WTC11 (cell line): ENCODE measurements around the gene LRRC10B. TPM values are rescaled to one million over a fixed set of nuclear protein-coding genes. Genes with fewer than 3 reads are reported as not detected.
A peak's percentile ranks its signal among the peaks of the same experiment; 100 is the strongest.

Experiments
- ATAC-seq: fragments of 200-7000 bp; cut with Tn5 transposase; 2 replicates; pipeline ENCODE4 v1.10.0; 2021; ENCODE audit warnings: mild to moderate bottlenecking, moderate library complexity
- CTCF ChIA-PET: fragments of 300-600 bp; sonication (Branson Sonifier 250); formaldehyde crosslinking; loops from one replicate; lab custom pipeline; 2021; ENCODE audit warnings: antibody characterized with exemption; lab: Charles Lee
- POLR2A ChIA-PET: fragments of 350-600 bp; sonication (Branson Sonifier 250); formaldehyde crosslinking; loops from one replicate; lab custom pipeline; 2021; ENCODE audit warnings: antibody characterized with exemption; lab: Charles Lee
- DNase-seq: peaks from one replicate; pipeline ENCODE4 v3.0.0; 2021; ENCODE audit warnings: low spot score
- H3K27ac Mint-ChIP-seq: 2 replicates; pipeline ENCODE4 v1.8.0; 2021; ENCODE audit warnings: mixed read lengths
- H3K27me3 Mint-ChIP-seq: 2 replicates; pipeline ENCODE4 v1.8.0; 2021; ENCODE audit warnings: low read depth, mild to moderate bottlenecking, moderate library complexity, mixed read lengths
- H3K36me3 Mint-ChIP-seq: 2 replicates; pipeline ENCODE4 v1.8.0; 2021; ENCODE audit warnings: mixed read lengths
- H3K4me1 Mint-ChIP-seq: 2 replicates; pipeline ENCODE4 v1.8.0; 2022; ENCODE audit warnings: mixed read lengths
- H3K4me3 Mint-ChIP-seq: 2 replicates; pipeline ENCODE4 v1.8.0; 2021; ENCODE audit warnings: mild to moderate bottlenecking, moderate library complexity, mixed read lengths
- H3K9me3 Mint-ChIP-seq: 2 replicates; pipeline ENCODE4 v1.8.0; 2021; ENCODE audit warnings: mixed read lengths
- CREB1 ChIP-seq: sonication (generic); formaldehyde crosslinking; IDR thresholded peaks from 2 replicates; pipeline ENCODE4 v1.8.0; 2023; ENCODE audit warnings: mild to moderate bottlenecking, missing genetic modification reagents
- ELF4 ChIP-seq: sonication (generic); formaldehyde crosslinking; IDR thresholded peaks from 2 replicates; pipeline ENCODE4 v1.8.1; 2022; ENCODE audit warnings: low read depth, mild to moderate bottlenecking, moderate library complexity, missing genetic modification reagents
- ETV6 ChIP-seq: sonication (generic); formaldehyde crosslinking; IDR thresholded peaks from 2 replicates; pipeline ENCODE4 v1.8.1; 2022; ENCODE audit warnings: mild to moderate bottlenecking, missing genetic modification reagents
- FOXK1 ChIP-seq: sonication (generic); formaldehyde crosslinking; IDR thresholded peaks from 2 replicates; pipeline ENCODE4 v1.8.0; 2022; ENCODE audit warnings: mild to moderate bottlenecking, moderate library complexity, missing genetic modification reagents
- GRHL2 ChIP-seq: fragments of 250-450 bp; sonication (Bioruptor Pico); IDR thresholded peaks from 2 replicates; pipeline ENCODE4 v1.8.0; 2022; ENCODE audit warnings: mild to moderate bottlenecking, moderate library complexity; ENCODE audit not compliant: insufficient replicate concordance, severe bottlenecking
- IRF1 ChIP-seq: sonication (generic); formaldehyde crosslinking; IDR thresholded peaks from 2 replicates; pipeline ENCODE4 v1.8.0; 2023; ENCODE audit warnings: missing genetic modification reagents
- JUN ChIP-seq: sonication (generic); formaldehyde crosslinking; IDR thresholded peaks from 2 replicates; pipeline ENCODE4 v1.8.0; 2023; ENCODE audit warnings: mild to moderate bottlenecking, missing genetic modification reagents
- KAT7 ChIP-seq: sonication (generic); formaldehyde crosslinking; IDR thresholded peaks from 2 replicates; pipeline ENCODE4 v1.8.1; 2023; ENCODE audit warnings: missing genetic modification reagents, mild to moderate bottlenecking, borderline replicate concordance
- RORB ChIP-seq: fragments of 250-450 bp; sonication (Bioruptor Pico); IDR thresholded peaks from 2 replicates; pipeline ENCODE4 v1.9.0; 2021; ENCODE audit warnings: mild to moderate bottlenecking
- SP1 ChIP-seq: sonication (generic); formaldehyde crosslinking; conservative IDR thresholded peaks from 2 replicates; pipeline ENCODE4 v1.8.1; 2022; ENCODE audit warnings: missing genetic modification reagents
- TEAD1 ChIP-seq: sonication (generic); formaldehyde crosslinking; IDR thresholded peaks from 2 replicates; pipeline ENCODE4 v1.8.0; 2022; ENCODE audit warnings: mild to moderate bottlenecking, missing genetic modification reagents
- ZBTB21 ChIP-seq: sonication (generic); formaldehyde crosslinking; IDR thresholded peaks from 2 replicates; pipeline ENCODE4 v1.8.1; 2023; ENCODE audit warnings: mild to moderate bottlenecking, missing genetic modification reagents, borderline replicate concordance
- ZSCAN18 ChIP-seq: fragments of 250-450 bp; sonication (Bioruptor Pico); IDR thresholded peaks from 2 replicates; pipeline ENCODE4 v2.1.2; 2022; ENCODE audit warnings: mild to moderate bottlenecking, moderate library complexity
- total RNA-seq: library from RNA; stranded (reverse); gene quantifications from 3 replicates; pipeline ENCODE4 v1.2.3, GENCODE V29; 2021
- TF ChIP-seq, protein P1 (sequence below): sonication (generic); formaldehyde crosslinking; IDR thresholded peaks from 2 replicates; pipeline ENCODE4 v1.8.1; 2022; ENCODE audit warnings: mild to moderate bottlenecking, missing genetic modification reagents, moderate library complexity, borderline replicate concordance
- TF ChIP-seq, protein P2 (sequence below): fragments of 200-600 bp; IDR thresholded peaks from 2 replicates; pipeline ENCODE4 v1.8.0; 2022; ENCODE audit warnings: antibody characterized with exemption
- TF ChIP-seq, protein P3 (sequence below): sonication (generic); formaldehyde crosslinking; IDR thresholded peaks from 2 replicates; pipeline ENCODE4 v1.8.1; 2022; ENCODE audit warnings: low read depth, missing genetic modification reagents, borderline replicate concordance

The LRRC10B gene
- total RNA-seq, 1 experiment from 2014 or later, result 1.5 TPM

GRCh38 chr11:61497473-61497872, 11.1 kb upstream of the LRRC10B start (continued):
- TF ChIP-seq KAT7, result no peak

DNA sequence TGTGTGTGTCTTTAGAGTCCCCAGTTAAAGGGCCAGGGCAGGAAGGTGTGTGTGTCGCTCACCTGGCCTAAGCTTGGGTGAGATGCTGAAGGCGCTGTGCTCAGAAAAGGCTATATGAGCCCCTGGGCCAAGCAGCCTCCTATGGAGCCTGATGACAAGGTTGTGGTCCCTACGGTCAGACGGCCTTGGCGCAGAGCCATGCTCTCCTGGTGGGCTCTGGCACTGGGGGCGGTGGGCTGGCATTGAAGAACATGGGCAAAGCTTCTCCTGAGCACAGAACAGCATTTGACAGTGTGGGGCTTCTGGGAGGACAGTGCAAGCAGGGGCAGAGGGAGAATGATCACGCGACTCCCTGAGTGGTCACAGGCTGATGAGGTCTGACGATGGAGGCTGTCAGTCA, 10.7 kb upstream of the LRRC10B start:
- CTCF ChIA-PET, result interaction anchor here (0.9 to 4.0 kb wide), 3 partner anchors 19 to 140 kb away, joined by 3 to 41 read pairs (median 3); no protein-coding TSS in a partner anchor
- H3K4me3 Mint-ChIP-seq, result no peak overlapping the region

DNA sequence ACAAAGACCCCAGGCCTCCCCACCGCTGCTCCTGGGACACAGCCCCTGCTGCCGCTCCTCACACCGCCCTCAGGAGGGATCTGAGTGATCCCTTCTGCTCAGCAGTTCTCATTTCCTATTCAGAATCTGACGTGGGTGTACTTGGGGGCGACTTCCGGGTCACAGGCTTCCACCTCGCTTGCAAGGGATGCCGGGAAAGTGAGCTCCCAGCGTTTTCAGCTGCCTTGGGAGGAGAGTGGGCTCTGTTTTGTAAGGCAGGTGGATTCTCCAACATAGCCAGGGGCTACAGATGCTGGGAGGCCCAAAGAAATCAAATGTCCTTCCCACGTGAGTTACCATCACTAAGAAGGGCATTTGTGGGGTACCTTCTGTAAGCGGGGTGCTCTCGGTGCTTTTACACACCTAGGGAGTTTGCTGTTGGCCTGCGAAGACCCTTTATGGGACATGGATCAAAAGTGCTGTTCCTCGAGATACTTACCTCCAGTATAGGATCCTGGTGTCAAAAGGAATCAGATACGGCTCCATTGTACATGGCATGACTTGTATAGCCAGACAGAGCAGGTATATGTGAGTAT, 9.7 kb upstream of the LRRC10B start:
- DNase-seq, result no peak
- Mint-ChIP-seq H3K9me3 (no peaks in the 10 kb centered on the region), H3K27ac (no peak overlapping the region), H3K27me3 (peaks cover 3% of the 10 kb centered on the region; the same call in 1 of the 2 replicates), H3K4me1 (peaks cover 40% of the 10 kb centered on the region), H3K36me3 (no peaks in the 10 kb centered on the region), H3K4me3 (no peak overlapping the region)
- no peak for ATAC-seq
- TF ChIP-seq ETV6 (CRISPR knock-in tag), result no peak
- TF ChIP-seq, protein P1, sequence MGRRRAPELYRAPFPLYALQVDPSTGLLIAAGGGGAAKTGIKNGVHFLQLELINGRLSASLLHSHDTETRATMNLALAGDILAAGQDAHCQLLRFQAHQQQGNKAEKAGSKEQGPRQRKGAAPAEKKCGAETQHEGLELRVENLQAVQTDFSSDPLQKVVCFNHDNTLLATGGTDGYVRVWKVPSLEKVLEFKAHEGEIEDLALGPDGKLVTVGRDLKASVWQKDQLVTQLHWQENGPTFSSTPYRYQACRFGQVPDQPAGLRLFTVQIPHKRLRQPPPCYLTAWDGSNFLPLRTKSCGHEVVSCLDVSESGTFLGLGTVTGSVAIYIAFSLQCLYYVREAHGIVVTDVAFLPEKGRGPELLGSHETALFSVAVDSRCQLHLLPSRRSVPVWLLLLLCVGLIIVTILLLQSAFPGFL (CRISPR knock-in tag), result no peak
- no peak for TF ChIP-seq ZSCAN18
- TF ChIP-seq, protein P2, sequence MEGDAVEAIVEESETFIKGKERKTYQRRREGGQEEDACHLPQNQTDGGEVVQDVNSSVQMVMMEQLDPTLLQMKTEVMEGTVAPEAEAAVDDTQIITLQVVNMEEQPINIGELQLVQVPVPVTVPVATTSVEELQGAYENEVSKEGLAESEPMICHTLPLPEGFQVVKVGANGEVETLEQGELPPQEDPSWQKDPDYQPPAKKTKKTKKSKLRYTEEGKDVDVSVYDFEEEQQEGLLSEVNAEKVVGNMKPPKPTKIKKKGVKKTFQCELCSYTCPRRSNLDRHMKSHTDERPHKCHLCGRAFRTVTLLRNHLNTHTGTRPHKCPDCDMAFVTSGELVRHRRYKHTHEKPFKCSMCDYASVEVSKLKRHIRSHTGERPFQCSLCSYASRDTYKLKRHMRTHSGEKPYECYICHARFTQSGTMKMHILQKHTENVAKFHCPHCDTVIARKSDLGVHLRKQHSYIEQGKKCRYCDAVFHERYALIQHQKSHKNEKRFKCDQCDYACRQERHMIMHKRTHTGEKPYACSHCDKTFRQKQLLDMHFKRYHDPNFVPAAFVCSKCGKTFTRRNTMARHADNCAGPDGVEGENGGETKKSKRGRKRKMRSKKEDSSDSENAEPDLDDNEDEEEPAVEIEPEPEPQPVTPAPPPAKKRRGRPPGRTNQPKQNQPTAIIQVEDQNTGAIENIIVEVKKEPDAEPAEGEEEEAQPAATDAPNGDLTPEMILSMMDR, result no peak
- POLR2A ChIA-PET, result no interaction called here
- CTCF ChIA-PET, result interaction anchor here (0.6 to 6.3 kb wide), 7 partner anchors 10 to 139 kb away, joined by 3 to 56 read pairs (median 14); partner anchors contain the start of gene LRRC10B

More for the DNA sequence above, 10.7 kb upstream of the LRRC10B start:
- TF ChIP-seq FOXK1, result no peak
- TF ChIP-seq, protein P1 (CRISPR knock-in tag), result no peak
- TF ChIP-seq IRF1, result no peak
- no peak for TF ChIP-seq SP1 (CRISPR knock-in tag)
- TF ChIP-seq RORB (CRISPR knock-in tag), result no peak
- Mint-ChIP-seq H3K36me3 (no peaks in the 10 kb centered on the region), H3K27me3 (peaks cover 3% of the 10 kb centered on the region; the same call in 1 of the 2 replicates), H3K4me1 (peaks cover 30% of the 10 kb centered on the region), H3K9me3 (no peaks in the 10 kb centered on the region), H3K27ac (no peak overlapping the region)
- POLR2A ChIA-PET, result no interaction called here
- ATAC-seq (no peak), DNase-seq (no peak)

DNA sequence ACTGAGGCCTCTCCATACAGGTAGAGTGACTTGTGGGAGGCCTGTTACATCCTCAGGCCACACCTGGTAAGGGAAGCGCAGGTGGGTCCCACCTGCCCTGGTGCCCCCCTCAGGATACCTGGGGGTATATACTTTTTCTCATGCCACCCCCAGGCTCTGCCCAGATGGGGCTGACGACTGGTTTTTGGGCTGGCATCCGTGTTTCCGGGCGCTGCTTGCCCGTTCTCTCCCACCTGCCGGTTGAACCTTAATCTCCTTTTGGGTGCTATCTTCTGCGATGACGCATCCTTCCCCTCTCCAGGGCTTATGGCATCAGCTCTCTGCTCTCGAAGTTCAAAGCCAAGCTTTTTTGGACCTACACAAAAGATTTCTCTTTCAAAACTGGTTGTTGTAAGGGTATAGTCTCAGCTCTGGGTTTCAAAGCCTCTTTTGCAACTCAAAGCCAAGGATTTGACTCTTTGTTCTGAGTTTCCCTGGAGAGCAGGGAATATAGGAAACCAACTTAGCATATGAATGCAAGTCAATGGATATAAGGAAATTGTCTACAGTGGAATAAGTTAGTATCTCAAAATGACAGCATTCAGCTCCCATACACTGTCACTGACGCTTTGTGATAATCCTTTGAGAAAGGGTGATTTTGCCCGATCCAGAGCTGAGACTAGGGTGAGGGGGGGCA, 8.6 kb upstream of the LRRC10B start:
- POLR2A ChIA-PET, result interaction anchor here (0.7 kb wide), 1 partner anchor 9 kb away, joined by 4 read pairs; the partner anchor contains the start of gene LRRC10B
- Mint-ChIP-seq H3K36me3 (no peaks in the 10 kb centered on the region), H3K4me3 (peak overlapping the region; percentile 47), H3K27ac (peak overlapping the region; percentile 98), H3K27me3 (peaks cover 3% of the 10 kb centered on the region), H3K9me3 (no peaks in the 10 kb centered on the region), H3K4me1 (peaks cover 46% of the 10 kb centered on the region)
- ATAC-seq, result peak; percentile 79
- CTCF ChIA-PET, result interaction anchor here (0.7 to 6.3 kb wide), 11 partner anchors 9 to 67 kb away, joined by 3 to 56 read pairs (median 8); partner anchors contain the start of gene LRRC10B
- no peak for DNase-seq
- TF ChIP-seq ETV6 (CRISPR knock-in tag) (no peak), GRHL2 (CRISPR knock-in tag) (no peak), ELF4 (CRISPR knock-in tag) (no peak), ZBTB21 (CRISPR knock-in tag) (peak; percentile 58; the same call in 1 of the 2 replicates), TEAD1 (CRISPR knock-in tag) (no peak), JUN (CRISPR knock-in tag) (no peak), CREB1 (CRISPR knock-in tag) (no peak)
- TF ChIP-seq, protein P3, sequence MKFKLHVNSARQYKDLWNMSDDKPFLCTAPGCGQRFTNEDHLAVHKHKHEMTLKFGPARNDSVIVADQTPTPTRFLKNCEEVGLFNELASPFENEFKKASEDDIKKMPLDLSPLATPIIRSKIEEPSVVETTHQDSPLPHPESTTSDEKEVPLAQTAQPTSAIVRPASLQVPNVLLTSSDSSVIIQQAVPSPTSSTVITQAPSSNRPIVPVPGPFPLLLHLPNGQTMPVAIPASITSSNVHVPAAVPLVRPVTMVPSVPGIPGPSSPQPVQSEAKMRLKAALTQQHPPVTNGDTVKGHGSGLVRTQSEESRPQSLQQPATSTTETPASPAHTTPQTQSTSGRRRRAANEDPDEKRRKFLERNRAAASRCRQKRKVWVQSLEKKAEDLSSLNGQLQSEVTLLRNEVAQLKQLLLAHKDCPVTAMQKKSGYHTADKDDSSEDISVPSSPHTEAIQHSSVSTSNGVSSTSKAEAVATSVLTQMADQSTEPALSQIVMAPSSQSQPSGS, result no peak
